IPS-NIHi7 (cell line): Measurements from ENCODE around the gene WWOX.
A peak's percentile ranks its signal among the peaks of the same experiment; 100 is the strongest.
"Not testable (repeated sequence)": the region's sequence is repeated elsewhere in the genome, so short reads cannot be mapped to it uniquely, and the experiment has no call there.

Experiments used
- DNase-seq: peaks from one replicate; pipeline ENCODE4 v3.0.0; 2012; ENCODE audit warnings: mixed read lengths; ENCODE audit errors: extremely low spot score

Gene WWOX

DNA sequence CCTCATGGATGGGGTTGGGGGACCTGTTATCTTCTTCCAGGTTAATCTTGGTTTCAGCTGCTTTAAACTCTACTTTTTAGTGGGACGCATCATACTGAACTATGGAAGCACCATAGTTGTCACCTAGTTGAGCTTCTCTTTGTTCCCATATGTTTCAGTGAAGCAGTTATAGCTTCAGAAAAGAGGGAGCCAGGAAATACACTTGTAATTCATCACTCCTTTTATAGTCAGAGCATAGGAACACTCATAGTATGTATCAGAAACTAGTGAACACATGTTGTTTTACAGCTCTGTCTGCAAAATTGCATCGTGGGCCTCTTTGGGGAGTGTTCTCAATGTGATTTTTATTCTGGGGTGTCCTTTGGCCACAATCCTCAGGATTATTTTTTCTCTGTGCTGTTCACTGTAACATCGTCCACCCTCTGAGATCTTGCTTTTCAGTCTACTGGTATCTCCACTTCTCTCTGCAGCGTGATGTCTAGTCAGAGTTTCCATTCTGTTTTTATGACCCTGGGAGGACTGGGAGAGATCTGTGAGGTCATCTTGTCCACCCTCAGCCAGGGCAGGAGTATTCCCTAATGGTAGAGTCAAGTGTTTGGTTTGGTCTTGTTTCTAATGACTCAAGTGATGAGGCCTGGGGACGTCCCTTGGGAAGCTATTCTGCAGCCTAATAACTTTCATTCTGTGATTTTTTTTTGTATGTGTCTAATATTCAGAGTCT lies 585.4 kb downstream of the WWOX start:
- DNase-seq: no peak

DNA sequence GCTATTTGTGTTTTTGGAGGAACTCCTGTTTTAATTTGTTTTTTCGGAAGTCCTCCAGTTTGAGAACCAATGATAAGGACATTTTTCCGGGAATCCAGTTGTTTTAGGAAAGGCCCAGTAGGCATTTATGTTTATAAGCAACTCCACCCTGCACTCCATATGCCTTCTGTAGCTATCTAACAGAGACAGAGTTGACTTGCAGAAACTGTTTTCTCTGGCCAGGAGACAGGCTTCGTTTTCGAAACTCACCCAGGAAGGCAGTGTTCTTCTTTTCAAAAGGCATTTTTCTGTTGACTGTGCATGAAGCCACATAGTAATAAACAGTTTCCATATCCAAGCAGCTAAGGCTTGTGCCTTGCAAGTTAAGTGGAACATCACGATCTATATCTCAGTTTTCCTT lies 587.1 kb downstream of the WWOX start:
- DNase-seq: no peak

- DNase-seq: no peak
Measured at GRCh38 chr16:78689028-78689427, 589.6 kb downstream of the WWOX start.

GRCh38 chr16:78689536-78689935 lies 590.1 kb downstream of the WWOX start:
- no peak for DNase-seq

- no peak for DNase-seq
Measured at GRCh38 chr16:78690510-78690909, 591.1 kb downstream of the WWOX start.

GRCh38 chr16:78691746-78692145 lies 592.3 kb downstream of the WWOX start:
- DNase-seq: not testable (repeated sequence)

GRCh38 chr16:78693496-78693895 lies 594.0 kb downstream of the WWOX start:
- DNase-seq: no peak

DNA sequence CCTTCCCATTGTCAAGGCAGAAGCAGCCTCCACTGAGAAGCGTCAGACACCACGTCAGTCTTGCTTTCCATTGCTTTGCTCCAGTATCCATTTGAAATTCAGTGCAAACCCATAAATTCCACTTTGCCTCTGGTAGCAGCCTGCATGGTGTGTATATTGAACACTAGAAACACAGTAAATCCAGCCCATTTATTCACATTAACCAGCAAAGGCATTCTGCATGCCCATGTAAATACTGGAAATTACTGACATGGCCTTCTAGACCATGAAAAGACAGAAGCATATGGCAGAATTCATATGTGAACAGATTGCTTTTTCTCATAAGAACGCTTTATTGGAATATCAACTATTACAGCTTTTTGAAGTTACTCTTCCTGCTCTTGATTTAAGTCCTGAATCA lies 595.0 kb downstream of the WWOX start:
- DNase-seq: no peak

DNA sequence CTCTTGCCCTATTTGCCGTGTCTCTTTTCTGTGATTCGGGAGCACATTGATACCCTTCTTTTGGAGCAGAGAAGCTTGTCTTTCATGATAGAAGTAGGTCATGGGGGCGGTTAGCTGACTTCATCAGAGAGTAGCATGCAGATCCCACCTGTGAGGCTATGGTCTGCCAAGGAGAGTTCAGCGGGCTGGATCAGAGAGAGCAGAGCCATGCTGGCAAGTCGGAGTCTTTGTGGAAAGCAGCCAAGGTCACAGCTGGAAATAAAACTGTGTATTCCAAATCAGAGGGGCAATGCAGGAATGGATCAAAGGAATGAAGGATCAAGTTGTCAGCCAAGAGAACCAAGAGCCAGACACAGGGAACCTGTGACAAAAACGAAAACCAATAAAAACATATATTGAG lies 595.9 kb downstream of the WWOX start:
- DNase-seq: no peak

DNA sequence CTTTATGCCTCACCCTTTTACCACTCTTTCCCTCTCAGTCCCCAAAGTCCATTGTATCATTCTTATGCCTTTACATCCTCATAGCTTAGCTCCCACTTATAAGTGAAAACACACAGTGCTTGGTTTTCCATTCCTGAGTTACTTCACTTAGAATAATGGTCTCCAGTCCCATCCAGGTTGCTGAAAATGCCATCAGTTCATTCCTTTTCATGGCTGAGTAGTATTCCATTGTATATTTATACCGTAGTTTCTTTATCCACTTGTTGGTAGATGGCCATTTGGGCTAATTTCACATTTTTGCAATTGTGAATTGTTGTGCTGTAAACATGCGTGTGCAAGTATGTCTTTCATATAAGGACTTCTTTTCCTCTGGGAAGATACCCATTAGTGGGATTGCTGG lies 597.3 kb downstream of the WWOX start:
- DNase-seq: no peak

GRCh38 chr16:78697426-78697825 lies 598.0 kb downstream of the WWOX start:
- no peak for DNase-seq

DNA sequence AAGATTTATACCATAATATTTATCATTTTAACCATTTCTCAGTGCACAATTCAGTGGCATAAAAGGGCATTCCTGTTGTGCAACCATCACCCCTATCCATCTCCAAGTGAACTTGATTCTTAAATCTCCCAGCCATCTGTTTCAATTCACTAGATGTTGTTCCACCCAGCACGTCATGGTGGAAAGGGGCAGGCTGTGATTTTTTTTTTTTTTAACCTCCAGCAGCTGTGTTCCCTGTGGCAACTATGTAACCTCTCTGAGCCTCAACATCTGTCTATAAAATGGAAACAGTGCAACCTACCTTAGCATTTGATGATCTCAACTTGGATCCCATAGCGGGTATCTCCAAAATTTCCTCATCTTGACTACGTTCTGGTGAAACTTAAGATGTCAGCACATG lies 604.5 kb downstream of the WWOX start:
- no peak for DNase-seq

DNA sequence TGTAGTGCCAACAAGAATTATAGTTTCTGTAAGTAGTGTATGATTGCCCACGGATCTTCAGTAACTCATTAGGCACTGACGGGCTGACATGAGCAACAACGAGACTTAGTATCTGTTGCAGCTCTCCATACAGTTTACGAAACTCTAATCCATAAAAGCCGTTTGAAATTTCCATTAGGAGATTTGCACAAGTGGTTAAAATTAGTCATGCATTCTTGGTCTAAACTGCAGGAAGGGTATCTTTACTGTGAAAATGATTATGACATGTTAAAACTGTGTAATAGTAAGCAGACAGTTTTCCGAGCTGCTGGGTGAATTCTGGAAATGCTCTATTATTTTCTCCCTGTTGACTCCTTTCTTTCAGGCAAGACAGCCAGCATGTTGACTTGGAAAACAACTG lies 605.0 kb downstream of the WWOX start:
- no peak for DNase-seq

GRCh38 chr16:78705694-78706093 lies 606.2 kb downstream of the WWOX start:
- DNase-seq: peak; percentile 45

DNA sequence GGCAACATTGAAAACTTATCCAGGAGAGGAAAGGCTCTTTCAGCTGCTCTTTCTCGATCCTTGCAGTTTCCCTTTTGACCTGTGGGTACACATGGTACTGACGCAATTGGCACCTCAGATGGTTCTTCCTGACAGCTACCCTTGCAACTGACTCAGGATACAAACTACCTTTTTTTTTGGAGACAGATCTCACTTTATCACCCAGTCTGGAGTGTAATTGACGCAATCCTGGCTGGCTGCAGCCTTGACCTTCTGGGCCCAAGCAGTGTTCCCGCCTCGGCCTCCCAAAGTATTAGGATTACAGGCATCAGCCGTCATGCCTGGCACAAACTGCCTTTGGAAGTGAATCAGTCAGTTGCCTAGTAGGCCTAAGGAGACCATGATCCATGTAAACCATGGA lies 607.2 kb downstream of the WWOX start:
- no peak for DNase-seq

GRCh38 chr16:78709137-78709884 lies 609.9 kb downstream of the WWOX start:
- DNase-seq: peak; percentile 22

GRCh38 chr16:78715106-78715505 lies 615.7 kb downstream of the WWOX start:
- no peak for DNase-seq

GRCh38 chr16:78715673-78716072 lies 616.2 kb downstream of the WWOX start:
- DNase-seq: no peak

DNA sequence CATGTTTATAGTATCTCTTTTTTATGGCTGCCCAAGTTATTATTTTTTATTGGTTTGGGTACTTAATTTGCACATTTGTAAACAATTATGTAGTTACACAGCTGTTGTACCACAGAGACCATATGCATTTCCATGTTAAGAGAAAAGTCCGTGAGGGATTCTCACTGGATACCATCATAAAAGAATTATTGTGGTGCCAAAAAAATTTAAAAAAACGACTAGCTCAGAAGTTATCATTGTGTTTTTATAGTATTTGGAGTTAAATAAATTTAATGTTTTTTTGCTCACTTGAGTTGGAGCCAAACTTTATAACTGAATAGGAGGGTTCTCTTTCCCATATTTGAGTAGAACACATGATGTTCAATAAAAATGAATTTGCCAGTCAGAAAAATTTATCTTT lies 618.7 kb downstream of the WWOX start:
- DNase-seq: no peak

DNA sequence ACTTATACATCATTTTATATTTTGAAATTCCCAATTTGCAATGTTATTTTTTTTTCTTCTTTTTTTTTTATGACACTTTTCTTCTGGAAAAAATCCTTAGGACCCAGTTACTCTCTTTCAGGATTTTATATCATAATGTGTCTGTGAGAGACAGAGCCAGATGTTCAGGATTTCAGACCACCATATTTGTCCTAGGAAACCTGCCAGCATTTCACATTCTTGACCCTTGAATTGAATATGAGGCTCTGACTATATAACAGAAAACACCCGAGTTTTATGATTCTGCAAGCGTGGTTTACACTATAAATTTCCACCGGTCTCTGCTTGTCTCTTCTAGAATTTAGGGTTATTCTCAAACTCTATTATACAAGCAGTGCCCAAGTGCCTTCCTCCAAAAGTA lies 621.0 kb downstream of the WWOX start:
- DNase-seq: no peak

- DNase-seq: peak; percentile 49
Measured at GRCh38 chr16:78727536-78727935, 628.1 kb downstream of the WWOX start.

GRCh38 chr16:78729687-78730086 lies 630.2 kb downstream of the WWOX start:
- no peak for DNase-seq

- no peak for DNase-seq
Measured at GRCh38 chr16:78731785-78732184, 632.3 kb downstream of the WWOX start.
